Calu3 (cell line): Measurements from ENCODE around the gene NXN. TPM values are rescaled to one million over a fixed set of nuclear protein-coding genes. Genes with fewer than 3 reads are reported as not detected.
"Not testable (repeated sequence)": the region's sequence is repeated elsewhere in the genome, so short reads cannot be mapped to it uniquely, and the experiment has no call there.

Experiments
- BruUV-seq: library from RNA; stranded (reverse); fragments of 400-500 nt; replicated peaks from 2 replicates; lab custom pipeline; 2021; lab: Mats Ljungman, UMichigan
- CTCF ChIA-PET: fragments of 300-600 bp; sonication (Branson Sonifier 250); formaldehyde crosslinking; loops from one replicate; lab custom pipeline; 2022; ENCODE audit warnings: antibody characterized with exemption; lab: Charles Lee
- DNase-seq: peaks from one replicate; pipeline ENCODE4 v3.0.0; 2022
- H3K27ac Mint-ChIP-seq: one replicate; pipeline ENCODE4 v1.8.0; 2022; ENCODE audit warnings: mixed read lengths; ENCODE audit not compliant: unreplicated experiment
- H3K27me3 Mint-ChIP-seq: one replicate; pipeline ENCODE4 v1.8.0; 2022; ENCODE audit warnings: mixed read lengths; ENCODE audit not compliant: unreplicated experiment
- H3K36me3 Mint-ChIP-seq: one replicate; pipeline ENCODE4 v1.8.0; 2022; ENCODE audit warnings: mild to moderate bottlenecking, moderate library complexity, mixed read lengths; ENCODE audit not compliant: insufficient read depth, unreplicated experiment
- H3K4me1 Mint-ChIP-seq: one replicate; pipeline ENCODE4 v1.8.0; 2022; ENCODE audit warnings: mild to moderate bottlenecking, low read depth, mixed read lengths; ENCODE audit not compliant: unreplicated experiment
- H3K4me3 Mint-ChIP-seq: one replicate; pipeline ENCODE4 v1.8.0; 2022; ENCODE audit warnings: mild to moderate bottlenecking, low read depth, moderate library complexity, mixed read lengths; ENCODE audit not compliant: unreplicated experiment
- H3K9me3 Mint-ChIP-seq: one replicate; pipeline ENCODE4 v1.8.0; 2022; ENCODE audit warnings: low read depth, mixed read lengths; ENCODE audit not compliant: unreplicated experiment
- CTCF ChIP-seq: fragments of 200-600 bp; IDR thresholded peaks from one replicate; pipeline ENCODE4 v1.8.0; 2022; ENCODE audit warnings: antibody characterized with exemption; ENCODE audit not compliant: unreplicated experiment
- intact Hi-C: fragments of 100-400 bp; cut with micrococcal nuclease; formaldehyde crosslinking; loops from one replicate; pipeline ENCODE4 v1.10.0; 2022; ENCODE audit not compliant: unreplicated experiment
- total RNA-seq: library from RNA; stranded (reverse); gene quantifications from 2 replicates; pipeline ENCODE4 v1.2.3, GENCODE V29; 2022

NXN gene
- total RNA-seq, 1 experiment from 2014 or later: 1.8 TPM

GRCh38 chr17:795276-795675, 184.3 kb downstream of the NXN start:
- BruUV-seq: no TSS peak
- H3K9me3 Mint-ChIP-seq: no peaks in the 10 kb centered on the region
- no peak overlapping the region for H3K4me3 Mint-ChIP-seq
- H3K27ac Mint-ChIP-seq: no peak overlapping the region
- no peak for TF ChIP-seq CTCF
- CTCF ChIA-PET: interaction anchor here (1.0 to 2.3 kb wide), 3 partner anchors 184 to 201 kb away, joined by 3 to 8 read pairs (median 7); partner anchors contain the start of genes NXN and TIMM22
- DNase-seq: no peak
- intact Hi-C loops: loop anchor here (1.0 kb wide), 1 partner anchor 186 kb away; no protein-coding TSS in a partner anchor
- H3K4me1 Mint-ChIP-seq: no peaks in the 10 kb centered on the region
- H3K36me3 Mint-ChIP-seq: peaks cover 4% of the 10 kb centered on the region
- H3K27me3 Mint-ChIP-seq: no peaks in the 10 kb centered on the region

GRCh38 chr17:794876-795275, 184.7 kb downstream of the NXN start:
- Mint-ChIP-seq H3K4me3 (no peak overlapping the region), H3K9me3 (no peaks in the 10 kb centered on the region), H3K4me1 (no peaks in the 10 kb centered on the region), H3K27me3 (no peaks in the 10 kb centered on the region), H3K27ac (no peak overlapping the region), H3K36me3 (peaks cover 7% of the 10 kb centered on the region)
- peak; percentile 38 for TF ChIP-seq CTCF
- no TSS peak for BruUV-seq
- peak; percentile 64 for DNase-seq
- CTCF ChIA-PET: interaction anchor here (1.0 to 2.3 kb wide), 3 partner anchors 185 to 202 kb away, joined by 3 to 8 read pairs (median 7); partner anchors contain the start of genes NXN and TIMM22
- intact Hi-C loops: loop anchor here (1.0 kb wide), 1 partner anchor 186 kb away; no protein-coding TSS in a partner anchor

- TF ChIP-seq CTCF: no peak
- intact Hi-C loops: no loop called here
- BruUV-seq: no TSS peak
- no peak for DNase-seq
- Mint-ChIP-seq H3K4me1 (no peaks in the 10 kb centered on the region), H3K27ac (no peak overlapping the region), H3K36me3 (peaks cover 14% of the 10 kb centered on the region), H3K27me3 (no peaks in the 10 kb centered on the region), H3K9me3 (no peaks in the 10 kb centered on the region), H3K4me3 (no peak overlapping the region)
- CTCF ChIA-PET: no interaction called here
Observed at GRCh38 chr17:792277-792676, 187.3 kb downstream of the NXN start.

- intact Hi-C loops: no loop called here
- CTCF ChIA-PET: no interaction called here
- H3K9me3 Mint-ChIP-seq: no peaks in the 10 kb centered on the region
- no peaks in the 10 kb centered on the region for H3K4me1 Mint-ChIP-seq
- no peak for DNase-seq
- H3K4me3 Mint-ChIP-seq: no peak overlapping the region
- no peak for TF ChIP-seq CTCF
- H3K27me3 Mint-ChIP-seq: no peaks in the 10 kb centered on the region
- H3K27ac Mint-ChIP-seq: no peak overlapping the region
- peaks cover 14% of the 10 kb centered on the region for H3K36me3 Mint-ChIP-seq
- BruUV-seq: no TSS peak
Observed at GRCh38 chr17:791829-792228, 187.7 kb downstream of the NXN start.

GRCh38 chr17:790874-791247, 188.7 kb downstream of the NXN start:
- H3K27ac Mint-ChIP-seq, H3K27me3 Mint-ChIP-seq, BruUV-seq, H3K4me3 Mint-ChIP-seq, intact Hi-C loops, H3K4me1 Mint-ChIP-seq, H3K9me3 Mint-ChIP-seq, CTCF ChIA-PET, DNase-seq: not testable (repeated sequence)
- peaks cover 14% of the 10 kb centered on the region for H3K36me3 Mint-ChIP-seq

GRCh38 chr17:789931-790873, 189.4 kb downstream of the NXN start:
- not testable (repeated sequence) for H3K4me3 Mint-ChIP-seq, H3K27ac Mint-ChIP-seq

More at GRCh38 chr17:789931-790873, 189.4 kb downstream of the NXN start:
- H3K27me3 Mint-ChIP-seq, H3K4me1 Mint-ChIP-seq, DNase-seq, BruUV-seq, intact Hi-C loops, CTCF ChIA-PET, H3K9me3 Mint-ChIP-seq: not testable (repeated sequence)
- peaks cover 14% of the 10 kb centered on the region for H3K36me3 Mint-ChIP-seq
